Thyroid gland (tissue), 4 donors: Measurements from ENCODE around the gene RHBDF2. TPM values are rescaled to one million over a fixed set of nuclear protein-coding genes. Genes with fewer than 3 reads are reported as not detected.

Experiments used
- DNase-seq, 2 donors: peaks; one replicate each; pipeline ENCODE4 v3.0.0-alpha.2; 2019
- H3K27ac ChIP-seq, 3 donors: fragments of 200-600 bp; sonication (generic); 1 replicate in 2 of 3; 2 replicates in 1 of 3; pipeline ENCODE4 v1.5.1; 2016 to 2019; ENCODE audit warnings: mild to moderate bottlenecking in 1 of 3, moderate library complexity in 1 of 3
- H3K27me3 ChIP-seq: fragments of 200-600 bp; sonication (generic); one replicate; pipeline ENCODE4 v1.5.1; 2019
- H3K36me3 ChIP-seq, 2 donors: fragments of 200-600 bp; sonication (generic); one replicate each; pipeline ENCODE4 v1.5.1; 2016 to 2019
- H3K4me1 ChIP-seq, 2 donors: fragments of 200-600 bp; sonication (generic); one replicate each; pipeline ENCODE4 v1.5.1; 2017 to 2019
- H3K4me3 ChIP-seq, 3 donors: fragments of 200-600 bp; sonication (generic); replicated peaks in 1 of 3; 1 replicate in 2 of 3; 2 replicates in 1 of 3; pipeline ENCODE4 v1.5.1; 2016; ENCODE audit warnings: mild to moderate bottlenecking in 1 of 3
- H3K9me3 ChIP-seq: fragments of 200-600 bp; sonication (generic); one replicate; pipeline ENCODE4 v1.5.1; 2017
- CTCF ChIP-seq, 6 experiments: fragments of 200-600 bp in 3 of 6; fragments of 450-650 bp in 3 of 6; sonication (generic) in 3 of 6; IDR thresholded peaks; one replicate each; pipeline ENCODE4 v1.5.1; 2016 to 2019; ENCODE audit warnings: antibody characterized with exemption in 6 of 6, mild to moderate bottlenecking in 2 of 6, inconsistent platforms in 1 of 6, moderate library complexity in 1 of 6
- POLR2A ChIP-seq, 2 donors: fragments of 450-650 bp; IDR thresholded peaks; one replicate each; pipeline ENCODE4 v1.6.1; 2017; ENCODE audit warnings: antibody characterized with exemption in 2 of 2, mild to moderate bottlenecking in 2 of 2, moderate library complexity in 1 of 2
- WGBS, 2 donors: methylation state at CpG; one replicate each; pipeline ENCODE4 v1.1.5; 2017; 5-methylcytosine and 5-hydroxymethylcytosine counted together
- intact Hi-C: fragments of 100-400 bp; cut with DNase I; formaldehyde crosslinking; loops from one replicate; pipeline ENCODE4 v1.15.1; 2023
- total RNA-seq, 4 donors: library from RNA; depleted of rRNA; stranded (reverse); fragments of >200 nt; gene quantifications; one replicate each; pipeline ENCODE4 v1.2.3, GENCODE V29; 2016

RHBDF2 gene
- total RNA-seq, 4 donors from 2014 or later, result 16.4 to 31.1 (median 22.1) TPM

- Histone ChIP-seq H3K4me3 (no peak overlapping the region), H3K9me3 (no peaks in the 10 kb centered on the region), H3K27ac (no peak overlapping the region), H3K36me3 (peaks cover 0 to 8% of the 10 kb centered on the region in 2 donors), H3K4me1 (no peaks in the 10 kb centered on the region), H3K27me3 (no peaks in the 10 kb centered on the region)
- TF ChIP-seq POLR2A (IDR thresholded peaks at IDR 0.05) (no peak), CTCF (IDR thresholded peaks at IDR 0.05) (no peak)
- no peak for DNase-seq
- 82 to 84% methylated on average over 15 of the region's 15 CpGs for WGBS, 2 donors
- intact Hi-C loops, result no loop called here
Measured at GRCh38 chr17:76472258-76472645, 29.0 kb downstream of the RHBDF2 start.

GRCh38 chr17:76471498-76472257 lies 29.5 kb downstream of the RHBDF2 start:
- Histone ChIP-seq H3K4me1 (no peaks in the 10 kb centered on the region), H3K36me3 (peaks cover 0 to 8% of the 10 kb centered on the region in 2 donors), H3K4me3 (no peak overlapping the region), H3K9me3 (no peaks in the 10 kb centered on the region), H3K27me3 (no peaks in the 10 kb centered on the region), H3K27ac (no peak overlapping the region)
- intact Hi-C loops, result no loop called here
- TF ChIP-seq CTCF (IDR thresholded peaks at IDR 0.05), result no peak
- no peak for TF ChIP-seq POLR2A (IDR thresholded peaks at IDR 0.05)
- 92 to 94% methylated on average over 30 to 34 of the region's 35 CpGs for WGBS, 2 donors
- DNase-seq, result no peak

- peaks cover 0 to 8% of the 10 kb centered on the region in 2 donors for H3K36me3 ChIP-seq
- 91 to 94% methylated on average over 7 to 13 of the region's 13 CpGs for WGBS, 2 donors
- TF ChIP-seq POLR2A (IDR thresholded peaks at IDR 0.05) (no peak), CTCF (IDR thresholded peaks at IDR 0.05) (no peak)
- no peak overlapping the region for H3K4me3 ChIP-seq
- H3K27me3 ChIP-seq, result no peaks in the 10 kb centered on the region
- H3K27ac ChIP-seq, result no peak overlapping the region
- intact Hi-C loops, result no loop called here
- H3K9me3 ChIP-seq, result no peaks in the 10 kb centered on the region
- H3K4me1 ChIP-seq, result peaks cover 0 to 3% of the 10 kb centered on the region in 2 donors
- no peak for DNase-seq
Measured at GRCh38 chr17:76469991-76470739, 31.1 kb downstream of the RHBDF2 start.

- Histone ChIP-seq H3K4me1 (peaks cover 0 to 3% of the 10 kb centered on the region in 2 donors), H3K27me3 (no peaks in the 10 kb centered on the region), H3K9me3 (no peaks in the 10 kb centered on the region), H3K4me3 (no peak overlapping the region), H3K36me3 (peaks cover 0 to 8% of the 10 kb centered on the region in 2 donors), H3K27ac (no peak overlapping the region)
- TF ChIP-seq POLR2A (IDR thresholded peaks at IDR 0.05), result no peak
- intact Hi-C loops, result no loop called here
- 92 to 96% methylated on average over 20 to 27 of the region's 38 CpGs for WGBS, 2 donors
- no peak for DNase-seq
Measured at GRCh38 chr17:76469076-76469990, 31.9 kb downstream of the RHBDF2 start.

- TF ChIP-seq POLR2A (IDR thresholded peaks at IDR 0.05), result no peak
- no peak for TF ChIP-seq CTCF (IDR thresholded peaks at IDR 0.05)
- intact Hi-C loops, result no loop called here
- 97 to 98% methylated on average over 7 to 8 of the region's 14 CpGs for WGBS, 2 donors
- Histone ChIP-seq H3K4me3 (no peak overlapping the region), H3K27ac (no peak overlapping the region), H3K36me3 (peaks cover 0 to 8% of the 10 kb centered on the region in 2 donors), H3K9me3 (no peaks in the 10 kb centered on the region), H3K4me1 (peaks cover 0 to 3% of the 10 kb centered on the region in 2 donors), H3K27me3 (no peaks in the 10 kb centered on the region)
- DNase-seq, result no peak
Measured at GRCh38 chr17:76468634-76469010, 32.6 kb downstream of the RHBDF2 start.
